COLO668 (cell line): ENCODE results near the gene CYB5R3.

Experiments used
- DNase-seq: peaks from one replicate; lab custom pipeline; 2025; ENCODE audit not compliant: unreplicated experiment; lab: John Stamatoyannopoulos, UW

Gene CYB5R3

DNA sequence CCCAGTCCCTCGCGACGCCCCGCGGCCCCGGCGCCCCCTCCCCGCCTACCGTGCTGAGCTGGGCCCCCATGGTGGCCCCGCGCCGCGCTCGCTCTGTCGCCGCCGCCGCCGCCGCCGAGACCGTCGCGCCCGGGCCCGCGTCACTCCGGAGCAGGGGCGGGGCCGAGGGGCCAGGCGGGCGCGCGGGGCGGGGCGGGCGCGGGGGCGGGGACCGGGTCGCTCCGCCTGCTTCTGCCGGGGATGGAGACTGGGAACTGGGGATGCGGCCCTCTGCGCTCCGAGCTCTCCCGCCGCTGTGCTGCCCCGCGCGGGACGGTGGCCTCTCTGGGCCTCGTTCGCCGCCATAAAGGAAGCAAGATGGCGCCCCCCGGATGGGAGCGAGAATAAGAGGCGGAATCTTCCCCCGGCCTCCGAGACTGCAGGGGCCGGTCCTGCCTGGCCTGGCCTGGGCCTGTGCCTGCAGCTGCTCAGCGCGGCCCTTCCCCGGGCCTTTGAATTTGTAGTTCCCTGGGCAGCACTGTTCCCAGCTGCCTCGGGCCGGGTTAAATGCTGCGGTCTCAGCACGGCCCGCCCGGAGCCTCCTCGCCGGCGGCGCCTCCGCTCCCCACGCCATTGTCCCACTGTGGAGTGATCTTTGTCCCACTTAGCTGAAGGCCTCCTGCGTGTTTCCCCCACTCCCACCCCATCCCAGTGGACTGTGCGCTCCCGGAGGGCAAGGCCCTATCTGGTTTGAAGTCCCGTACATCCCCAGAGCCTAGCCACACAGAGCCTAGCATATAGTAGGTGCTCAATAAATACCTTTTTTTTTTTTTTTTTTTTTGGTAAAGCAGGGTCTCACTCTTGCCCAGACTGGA lies at the start of gene CYB5R3:
CYB5R3 (minus strand) TSS at position 147 of the 854 bp plus-strand sequence; CDS start at position 70, 77 bp downstream.
- DNase-seq = peak; percentile 91

DNA sequence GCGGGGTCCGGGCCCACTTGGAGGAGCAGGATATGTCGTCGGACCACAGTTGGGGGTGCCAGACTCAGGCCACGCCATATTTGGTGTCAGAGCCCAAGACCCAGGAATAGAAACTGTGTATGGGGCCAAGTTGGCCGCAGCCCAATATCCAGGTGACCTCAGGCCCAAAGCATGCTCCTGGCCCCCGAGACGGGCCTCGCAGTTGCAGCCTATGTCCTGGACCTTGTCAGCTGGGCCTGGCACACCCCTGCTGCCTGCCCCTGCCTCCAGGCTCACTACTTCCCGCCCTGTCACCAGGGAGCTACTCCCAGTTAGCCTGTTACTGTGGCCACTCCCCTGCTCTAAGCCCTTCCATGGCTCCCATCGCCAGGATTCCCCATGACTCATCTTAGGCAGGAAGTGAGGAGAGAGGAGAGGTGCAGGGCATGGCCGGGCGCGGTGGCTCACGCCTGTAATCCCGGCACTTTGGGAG lies 48.4 kb upstream of the CYB5R3 start:
- no peak for DNase-seq

DNA sequence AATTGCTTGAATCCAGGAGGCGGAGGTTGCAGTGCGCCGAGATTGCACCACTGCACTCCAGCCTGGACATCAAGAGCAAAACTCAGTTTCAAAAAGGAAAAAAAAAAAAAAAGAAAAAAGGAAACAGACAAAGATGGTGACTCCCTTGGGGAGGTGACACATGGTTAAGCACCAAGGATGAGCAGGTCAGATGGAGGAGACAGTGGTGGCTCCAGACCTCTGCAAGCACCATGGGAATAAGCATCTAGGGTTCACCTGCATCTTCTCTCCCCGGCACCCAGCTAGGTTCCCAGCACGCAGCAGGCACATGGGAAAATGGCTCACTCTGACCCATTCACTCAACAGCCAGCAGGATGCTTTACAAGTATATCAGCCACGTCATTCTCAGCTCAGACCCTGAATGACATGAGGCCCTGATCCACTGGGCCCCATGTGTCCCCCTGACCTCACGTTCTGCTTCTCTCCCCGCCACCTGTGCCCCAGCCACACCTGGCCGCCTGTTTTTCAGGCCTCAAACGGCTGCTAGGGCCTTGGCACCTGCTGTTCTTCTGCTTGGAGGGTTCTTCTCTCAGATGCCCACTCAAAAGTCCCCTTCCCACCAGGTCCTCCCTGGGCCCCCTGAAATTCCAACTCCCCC lies 47.3 kb upstream of the CYB5R3 start:
- no peak for DNase-seq

DNA sequence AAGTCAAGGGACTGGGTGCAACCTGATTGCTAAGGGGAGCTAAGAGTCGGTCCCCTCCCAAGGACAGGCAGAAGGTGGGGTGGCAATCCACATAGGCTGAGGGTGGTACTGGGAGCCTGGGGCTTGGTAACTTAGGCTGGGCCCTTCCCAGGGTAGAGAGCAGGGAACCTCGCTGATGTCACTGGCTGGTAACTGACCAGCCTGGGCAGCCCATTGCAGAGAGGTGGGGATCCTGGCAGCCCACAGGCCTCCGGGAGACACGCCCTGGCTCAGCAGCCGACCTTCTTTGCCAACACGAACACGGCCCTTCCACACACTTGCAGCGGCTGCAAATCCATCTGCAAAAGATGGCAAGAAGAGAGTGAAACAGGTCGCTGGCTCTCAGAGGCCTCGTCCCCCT lies 46.1 kb upstream of the CYB5R3 start:
- DNase-seq = no peak

DNA sequence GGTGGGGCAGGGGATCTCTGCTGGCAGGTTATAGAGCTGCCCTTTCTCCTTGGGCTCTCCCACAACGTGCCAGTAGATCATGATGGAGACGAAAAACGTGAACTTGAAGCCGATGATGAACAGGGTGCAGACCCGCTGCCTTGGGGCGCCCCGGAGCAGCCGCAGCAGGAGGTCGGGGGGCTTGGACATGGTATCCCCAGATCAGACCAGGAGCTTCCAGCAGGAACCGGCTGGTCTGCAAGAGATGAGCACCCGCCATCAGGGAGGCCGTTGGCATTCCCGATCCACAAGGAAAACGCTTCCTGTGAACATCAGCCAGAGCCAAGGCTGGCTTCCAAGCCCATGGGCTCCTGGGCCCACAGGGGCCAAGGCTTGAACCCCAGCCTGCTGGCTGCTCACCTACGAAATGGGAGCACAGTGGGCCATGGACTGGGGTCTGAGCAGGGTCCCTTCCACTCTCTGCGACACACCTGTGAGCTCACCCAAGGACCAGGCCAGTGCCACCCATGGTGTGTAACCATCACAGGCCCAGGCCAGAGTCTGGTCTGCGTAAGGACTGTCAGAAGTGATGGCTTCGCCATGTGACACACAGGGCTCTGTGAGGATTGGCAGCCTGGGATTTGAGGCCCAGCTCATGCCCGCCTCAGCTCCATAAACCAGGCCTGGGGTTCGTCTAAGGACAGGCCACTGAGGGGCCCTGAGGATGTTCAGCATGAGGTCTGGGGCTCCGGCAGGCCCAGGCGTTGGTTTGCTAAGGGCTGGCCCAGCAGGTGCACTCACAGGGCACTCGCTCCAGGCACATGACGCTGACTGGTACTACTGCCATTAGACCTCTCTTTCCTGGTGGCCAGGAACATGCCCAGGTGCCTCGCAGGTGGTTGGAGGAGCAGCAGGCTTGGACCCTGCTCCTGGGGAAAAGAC lies 44.8 kb upstream of the CYB5R3 start:
- no peak for DNase-seq

DNA sequence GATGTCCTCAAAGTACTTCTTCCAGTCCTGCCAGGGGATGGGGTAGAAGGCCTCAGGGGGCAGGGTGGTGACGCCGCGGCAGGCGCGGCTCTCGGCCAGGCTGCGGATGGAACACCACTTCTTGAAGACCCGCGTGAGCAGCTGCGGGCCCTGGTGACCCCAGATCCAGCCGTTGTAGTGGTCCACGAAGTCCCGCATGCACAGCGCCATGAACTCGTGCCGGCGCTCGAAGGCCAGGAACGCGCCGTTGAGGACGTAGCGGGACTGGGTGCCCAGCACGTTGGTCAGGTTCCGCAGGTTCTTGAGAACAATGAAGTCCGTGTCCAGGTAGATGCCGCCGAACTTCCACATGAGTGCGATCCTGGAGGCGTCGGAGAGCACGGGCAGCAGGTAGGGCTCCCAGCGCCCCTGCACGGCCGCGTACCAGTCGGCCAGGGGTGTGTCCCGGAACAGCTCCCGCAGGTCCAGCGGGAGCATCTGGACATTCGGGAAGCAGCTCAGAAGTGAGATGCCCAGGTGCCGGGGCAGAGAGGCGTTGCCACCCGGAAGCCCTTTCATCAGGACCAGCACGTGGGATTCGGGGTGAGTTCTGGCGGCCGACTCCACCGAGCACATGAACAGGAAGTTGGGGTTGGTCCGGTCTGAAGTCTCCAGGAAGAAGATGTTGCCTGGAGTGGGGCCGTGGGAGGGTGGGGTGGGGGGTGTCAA lies 44.0 kb upstream of the CYB5R3 start:
- no peak for DNase-seq

DNA sequence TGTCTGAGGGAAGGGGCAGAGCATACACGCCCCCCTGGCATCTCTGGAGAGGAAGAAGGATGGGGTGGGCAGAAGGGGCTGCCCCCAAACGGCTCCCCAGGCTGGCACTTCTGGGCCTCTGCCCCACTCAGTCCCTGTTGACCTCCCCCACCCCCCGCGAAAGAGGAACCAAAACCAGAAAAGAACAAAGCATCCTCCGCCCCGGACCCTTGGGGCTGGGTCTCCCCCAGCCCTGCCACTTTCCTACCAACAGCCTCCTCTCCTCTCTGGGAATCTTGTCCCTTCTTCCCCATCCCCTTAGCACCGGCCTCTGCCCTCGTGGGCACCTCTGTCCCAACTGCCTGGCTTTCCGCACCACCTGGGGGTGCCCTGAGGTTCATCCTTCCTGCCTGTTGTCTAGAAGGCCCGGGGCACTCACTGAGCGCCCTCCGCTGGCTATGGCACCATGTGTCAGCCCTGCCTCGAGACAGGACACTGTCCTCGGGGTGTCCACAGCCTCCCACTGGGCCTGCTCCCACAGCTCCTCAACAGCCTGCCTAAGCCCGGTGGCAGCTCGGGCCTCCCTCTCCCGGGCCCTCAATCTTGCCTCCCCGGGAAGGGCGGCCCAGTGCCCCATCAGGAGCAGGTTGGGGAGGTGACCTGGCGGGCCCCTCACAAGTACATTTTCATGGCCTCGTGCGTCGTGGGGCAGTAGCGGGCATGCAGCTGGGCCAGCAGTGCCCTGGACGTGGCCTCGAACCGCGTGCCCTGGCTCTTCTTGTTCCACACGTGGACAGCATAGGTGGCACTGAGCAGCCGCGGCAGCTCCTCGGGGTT lies 43.3 kb upstream of the CYB5R3 start:
- DNase-seq = peak; percentile 12

DNA sequence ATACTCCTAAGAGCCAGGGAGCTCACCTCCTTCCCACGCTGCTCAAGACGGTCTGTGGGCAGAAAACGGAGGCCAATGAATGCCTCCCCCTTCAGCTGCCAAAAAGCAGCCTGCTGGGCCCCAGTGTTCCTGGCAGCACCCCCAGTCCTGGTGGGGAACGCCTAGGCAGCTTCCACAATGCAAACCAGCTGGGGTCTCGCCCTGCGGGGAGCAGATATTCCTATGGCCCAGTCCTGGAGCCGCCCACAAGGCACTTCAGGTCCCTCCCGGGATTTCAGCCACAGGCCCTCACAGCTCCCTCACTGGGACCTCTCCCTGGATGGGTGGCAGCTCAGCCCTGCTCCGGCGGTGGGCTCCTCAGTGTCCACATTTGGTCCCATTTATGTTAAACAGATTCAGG lies 42.2 kb upstream of the CYB5R3 start:
- no peak for DNase-seq

DNA sequence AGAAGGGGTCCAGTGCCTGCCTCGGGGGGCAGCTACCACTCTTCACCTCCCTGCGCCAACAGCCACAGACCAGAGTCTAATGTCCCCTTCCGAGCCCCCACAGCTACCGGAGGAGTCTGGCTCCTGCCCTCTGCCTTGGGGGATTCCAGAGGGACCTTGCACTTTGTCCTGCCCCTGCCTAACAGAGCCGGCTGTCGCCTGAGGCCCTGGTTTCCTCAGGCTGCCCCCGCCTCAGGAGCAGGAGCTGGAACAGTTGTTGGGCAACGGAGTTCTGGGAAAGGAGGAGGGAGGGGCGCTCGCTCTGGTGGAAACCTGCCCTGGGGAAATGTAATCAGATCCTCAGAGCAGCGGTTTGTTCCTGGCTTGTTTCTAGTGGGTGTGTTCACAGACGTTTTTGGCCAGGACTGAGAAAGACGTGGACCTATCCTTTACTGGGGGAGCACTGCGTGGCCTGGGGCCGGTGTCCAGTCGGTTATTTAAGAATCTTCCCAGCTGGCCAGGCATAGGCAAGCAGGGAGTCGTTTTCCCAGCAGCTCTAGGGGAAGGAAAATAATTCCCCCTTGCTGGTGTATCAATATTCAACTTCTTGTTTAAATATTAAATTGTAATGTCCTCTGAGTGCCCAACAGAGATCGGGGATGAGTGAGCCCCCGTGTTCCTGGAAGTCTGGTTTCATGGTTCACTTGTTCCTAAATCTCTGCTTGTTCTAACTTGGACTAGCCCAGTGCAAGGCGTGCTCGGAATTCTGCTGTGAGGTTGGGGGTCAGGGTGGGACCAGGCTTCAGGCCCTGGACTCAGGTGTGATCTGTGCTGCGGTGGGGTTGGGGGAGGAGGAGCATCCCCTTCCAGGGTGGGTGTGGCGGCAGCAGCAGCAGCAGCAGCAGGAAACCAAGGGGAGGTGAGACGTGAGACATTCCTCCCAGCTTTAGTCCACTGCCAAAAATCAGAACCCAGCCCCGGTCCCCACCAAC lies 39.3 kb upstream of the CYB5R3 start:
- DNase-seq = peak; percentile 68

DNA sequence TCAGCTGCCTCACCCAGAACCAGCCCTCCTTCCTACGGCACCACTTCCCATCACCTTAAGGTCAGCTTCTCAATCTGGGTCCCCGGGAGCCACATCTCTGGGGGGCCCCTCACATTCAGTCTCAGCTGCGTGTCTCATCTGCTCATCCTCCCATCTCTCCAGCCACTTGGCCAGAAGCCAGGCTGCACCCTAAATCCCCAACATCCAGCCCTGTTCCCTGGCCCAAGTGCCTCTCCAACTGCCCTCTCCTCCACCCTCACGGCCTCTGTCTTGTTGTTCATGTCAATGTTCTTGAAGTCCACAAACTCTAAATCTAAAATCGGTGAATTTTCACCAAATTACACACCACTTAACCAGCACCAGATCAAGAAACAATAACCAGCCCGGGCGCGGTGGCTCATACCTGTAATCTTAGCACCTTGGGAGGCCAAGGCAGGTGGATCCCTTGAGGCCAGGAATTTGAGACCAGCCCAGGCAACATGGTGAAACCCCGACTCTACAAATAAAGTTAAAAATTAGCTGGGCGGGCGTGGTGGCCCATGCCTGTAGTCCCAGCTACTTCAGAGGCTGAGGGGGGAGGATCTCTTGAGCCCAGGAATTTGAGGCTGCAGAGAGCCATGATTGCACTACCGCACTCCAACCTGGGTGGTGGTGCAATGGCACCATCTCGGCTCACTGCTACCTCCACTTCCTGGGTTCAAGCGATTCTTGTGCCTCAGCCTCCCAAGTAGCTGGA lies 37.7 kb upstream of the CYB5R3 start:
- DNase-seq = no peak

DNA sequence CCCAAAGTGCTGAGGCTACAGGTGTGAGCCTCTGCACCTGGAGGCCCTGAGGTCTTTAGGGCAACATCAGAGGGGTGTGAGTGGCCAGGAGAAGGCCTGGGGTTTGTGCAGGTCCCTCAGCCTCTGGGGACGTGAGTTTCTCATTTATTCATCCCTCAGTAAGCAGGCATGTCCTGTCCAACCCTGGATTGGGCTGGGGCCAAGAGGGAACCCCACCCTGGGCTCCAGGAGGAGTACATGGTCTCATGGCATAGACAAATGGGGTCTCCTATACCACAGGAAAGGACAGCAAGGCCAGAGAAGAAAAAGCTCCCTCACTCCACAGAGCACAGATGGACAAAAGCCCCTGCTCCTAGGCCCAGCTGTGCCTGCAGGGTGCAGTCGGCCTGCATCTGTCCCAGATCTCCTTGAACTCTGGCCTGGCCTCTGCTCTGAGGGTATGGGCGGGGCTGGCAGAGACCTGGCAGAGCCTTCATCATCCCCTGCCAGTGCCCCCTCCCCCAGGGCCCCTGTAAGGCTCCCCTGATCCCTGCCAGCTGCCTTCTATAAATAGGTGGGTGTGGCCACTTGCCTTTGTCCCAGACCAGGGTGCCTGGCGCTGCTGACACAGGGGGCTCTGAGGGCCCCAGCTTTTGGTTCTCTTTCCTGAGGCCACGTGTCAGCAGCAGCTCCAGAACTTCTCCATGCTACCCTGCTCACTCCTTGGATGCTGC lies 36.9 kb upstream of the CYB5R3 start:
- peak; percentile 39 for DNase-seq

DNA sequence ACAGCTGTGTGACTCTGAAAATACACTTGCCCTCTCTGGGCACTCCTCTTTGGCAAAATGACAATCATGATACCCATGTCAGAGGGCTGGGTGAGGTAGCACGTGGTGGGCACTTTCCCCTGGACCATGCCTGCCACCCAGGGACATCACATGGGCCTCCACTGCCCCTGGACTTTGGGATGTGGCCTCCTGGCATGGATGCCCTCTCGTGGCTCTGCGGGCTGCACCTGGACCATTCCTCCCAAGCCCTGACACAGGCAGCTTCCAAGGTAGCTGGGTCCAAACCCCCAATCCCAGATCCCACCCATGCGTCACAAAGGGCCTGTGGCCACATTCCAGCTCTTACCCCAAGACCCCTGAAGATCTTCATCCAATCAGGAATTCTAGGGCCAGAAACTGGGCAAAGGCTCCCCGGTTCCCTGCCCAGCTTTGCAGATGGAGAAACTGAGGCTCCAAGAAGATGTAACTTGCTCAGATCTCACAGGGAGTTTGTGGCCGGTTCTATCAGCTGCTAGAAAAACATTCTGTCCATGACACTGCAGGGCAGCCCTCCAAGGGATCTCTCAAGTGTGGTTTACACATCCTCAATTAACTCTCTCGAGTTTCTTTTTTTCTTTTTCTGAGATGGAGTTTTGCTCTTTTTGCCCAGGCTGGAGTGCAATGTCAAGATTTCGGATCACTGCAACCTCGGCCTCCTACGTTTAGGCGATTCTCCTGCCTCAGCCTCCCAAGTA lies 35.4 kb upstream of the CYB5R3 start:
- no peak for DNase-seq

DNA sequence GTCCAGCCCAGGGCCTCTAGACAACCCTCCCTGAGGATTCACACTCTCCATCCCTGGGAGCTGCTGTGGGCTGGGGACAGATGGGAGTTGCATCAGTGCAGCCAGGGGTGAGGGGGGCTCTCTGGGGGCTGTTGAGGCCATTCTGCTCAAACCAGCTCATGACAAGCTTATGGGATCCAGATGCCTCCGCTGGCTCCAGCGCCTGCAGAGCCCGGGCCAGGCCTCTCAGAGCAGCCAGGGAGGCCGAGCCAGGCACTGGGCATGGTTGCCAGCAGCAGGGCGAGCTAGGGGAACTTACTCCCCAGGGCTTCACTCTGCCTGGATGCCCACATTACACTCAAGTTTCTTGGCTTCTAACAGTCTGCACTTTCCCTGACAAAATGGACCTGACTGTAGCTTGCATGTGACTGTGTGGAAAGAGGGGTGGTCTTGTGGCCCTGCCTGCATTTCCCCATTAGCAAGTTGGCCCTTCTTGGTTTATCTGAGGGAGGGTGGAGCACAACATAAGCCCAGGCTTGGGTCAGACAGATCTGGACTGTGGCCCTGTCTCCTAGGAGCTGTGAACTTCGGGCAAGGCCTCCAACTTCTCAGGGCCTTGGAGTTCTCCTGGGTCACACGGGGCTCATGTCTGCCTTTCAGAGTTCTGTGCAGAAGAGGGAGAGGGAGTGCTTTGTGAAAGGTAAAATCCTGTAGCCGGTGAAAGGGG lies 34.5 kb upstream of the CYB5R3 start:
- DNase-seq = no peak

DNA sequence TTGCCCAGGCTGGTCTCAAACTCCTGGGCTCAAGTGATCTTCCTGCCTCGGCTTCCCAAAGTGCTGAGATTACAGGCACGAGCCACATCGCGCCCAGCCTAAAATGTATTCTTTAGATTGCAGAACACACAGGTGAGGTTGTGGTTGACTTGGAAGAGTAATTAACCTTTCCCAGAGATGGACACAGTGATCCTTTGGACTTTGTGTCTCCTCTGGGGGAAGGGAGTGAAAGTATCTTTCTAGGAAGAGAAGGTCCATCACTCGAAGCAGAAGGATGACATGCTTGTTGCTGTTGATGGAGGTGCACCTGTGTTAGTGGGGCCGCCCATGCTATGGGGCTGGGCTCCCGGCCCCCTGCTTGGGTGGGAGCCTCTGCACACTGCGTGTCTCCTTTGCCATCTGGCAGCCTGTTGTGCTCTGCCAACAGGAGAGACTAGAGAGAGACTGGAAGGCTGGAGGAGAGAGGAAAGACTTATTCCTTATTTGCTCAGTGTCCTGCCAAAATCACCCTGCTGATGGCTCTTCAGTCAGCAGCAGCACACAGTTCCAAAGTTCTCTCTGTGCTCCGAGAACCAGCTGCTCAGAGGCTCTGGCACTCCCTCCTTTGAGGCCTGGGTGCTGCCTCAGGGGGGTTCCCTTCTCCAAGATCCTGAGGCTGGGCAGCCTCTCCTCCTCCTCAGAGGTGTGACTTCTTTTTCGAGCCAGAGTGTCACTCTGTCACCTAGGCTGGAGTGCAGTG lies 33.1 kb upstream of the CYB5R3 start:
- DNase-seq = no peak

DNA sequence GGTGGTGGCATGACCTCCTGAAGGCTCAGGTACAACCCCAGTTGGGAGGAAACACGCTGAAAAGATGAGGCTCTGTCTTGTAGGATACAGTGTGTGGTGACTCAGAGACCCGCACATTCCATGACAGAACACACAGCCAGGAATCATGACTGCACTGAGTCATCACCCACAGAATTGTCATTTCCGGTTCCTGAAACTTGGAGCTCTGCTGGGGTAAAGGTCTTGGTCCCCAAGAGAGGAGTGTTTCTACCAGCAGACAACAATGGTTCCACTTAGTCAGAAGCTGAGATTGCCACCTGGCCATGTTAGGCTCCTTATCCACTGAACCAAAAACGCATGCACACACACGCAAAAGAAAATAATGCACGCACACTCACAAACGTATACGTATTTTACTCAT lies 31.5 kb upstream of the CYB5R3 start:
- DNase-seq = no peak
